HG03064 (cell line): ENCODE data around the gene MAPK14.

Source experiments
- ATAC-seq: cut with Tn5 transposase; IDR thresholded peaks from one replicate; pipeline ENCODE4 v1.9.1; 2021; ENCODE audit warnings: low read depth; ENCODE audit not compliant: unreplicated experiment

The MAPK14 gene

DNA sequence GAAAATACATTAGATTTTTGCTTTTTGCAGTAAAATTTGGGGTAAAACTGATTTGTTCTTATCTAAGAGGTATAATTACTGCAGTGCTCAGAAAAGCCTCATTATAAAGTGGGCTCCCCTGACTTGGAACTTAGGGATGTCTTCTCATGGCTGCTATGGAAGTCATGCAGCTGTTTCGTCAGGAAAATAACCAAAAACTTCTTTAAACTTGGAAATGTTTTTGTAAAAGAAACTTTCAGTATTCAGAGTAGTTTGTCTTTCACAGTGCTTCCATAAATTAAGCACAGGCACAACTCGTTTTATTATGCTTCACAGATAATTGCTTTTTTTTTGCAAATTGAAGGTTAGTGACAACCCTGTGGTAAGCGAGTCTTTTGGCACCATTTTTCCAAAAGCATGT lies 6.8 kb downstream of the MAPK14 start:
- ATAC-seq, result no peak

- no peak for ATAC-seq
Observed at GRCh38 chr6:36035225-36035624, 7.6 kb downstream of the MAPK14 start.

DNA sequence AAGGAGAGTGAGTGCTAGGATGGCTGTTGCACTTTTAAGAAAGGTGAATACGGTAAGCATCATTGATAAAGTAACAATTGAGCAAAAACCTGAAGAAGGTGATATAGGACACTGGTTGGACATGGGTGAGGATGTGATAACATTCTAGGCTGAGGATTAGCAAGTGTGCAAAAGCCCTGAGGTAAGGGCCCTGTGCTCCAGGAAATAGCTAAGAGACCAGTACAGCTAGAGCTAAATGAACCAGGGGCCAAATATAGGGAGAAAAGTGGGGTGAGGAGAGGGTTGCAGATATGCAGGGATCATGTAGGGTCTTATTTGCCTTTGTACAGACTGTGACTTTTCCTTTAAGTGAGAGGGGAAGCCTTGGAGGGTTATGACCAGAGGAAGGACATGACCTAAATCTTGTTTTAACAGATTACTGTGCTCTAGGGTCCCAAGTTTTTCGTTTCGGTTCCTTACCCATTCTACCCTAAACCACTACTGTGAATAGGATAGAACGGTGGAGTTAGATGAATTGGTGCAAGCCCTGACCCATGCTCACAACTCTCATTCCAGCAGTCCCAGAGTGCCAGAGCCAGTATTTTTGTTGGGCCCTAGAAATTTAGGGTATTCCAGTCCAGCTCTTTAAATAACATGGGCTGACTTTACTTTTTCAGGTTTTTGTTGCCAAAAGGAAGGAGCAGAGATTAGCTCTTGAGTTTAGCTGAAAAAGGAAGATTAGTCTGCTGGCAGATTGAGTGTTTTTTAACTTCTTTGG lies 10.7 kb downstream of the MAPK14 start:
- no peak for ATAC-seq

GRCh38 chr6:36039112-36039511 lies 11.5 kb downstream of the MAPK14 start:
- no peak for ATAC-seq

GRCh38 chr6:36040958-36041357 lies 13.3 kb downstream of the MAPK14 start:
- no peak for ATAC-seq

GRCh38 chr6:36042618-36043260 lies 15.1 kb downstream of the MAPK14 start:
- ATAC-seq, result no peak

- no peak for ATAC-seq
Observed at GRCh38 chr6:36049582-36049981, 22.0 kb downstream of the MAPK14 start.

- ATAC-seq, result no peak
Observed at GRCh38 chr6:36050305-36050704, 22.7 kb downstream of the MAPK14 start.

DNA sequence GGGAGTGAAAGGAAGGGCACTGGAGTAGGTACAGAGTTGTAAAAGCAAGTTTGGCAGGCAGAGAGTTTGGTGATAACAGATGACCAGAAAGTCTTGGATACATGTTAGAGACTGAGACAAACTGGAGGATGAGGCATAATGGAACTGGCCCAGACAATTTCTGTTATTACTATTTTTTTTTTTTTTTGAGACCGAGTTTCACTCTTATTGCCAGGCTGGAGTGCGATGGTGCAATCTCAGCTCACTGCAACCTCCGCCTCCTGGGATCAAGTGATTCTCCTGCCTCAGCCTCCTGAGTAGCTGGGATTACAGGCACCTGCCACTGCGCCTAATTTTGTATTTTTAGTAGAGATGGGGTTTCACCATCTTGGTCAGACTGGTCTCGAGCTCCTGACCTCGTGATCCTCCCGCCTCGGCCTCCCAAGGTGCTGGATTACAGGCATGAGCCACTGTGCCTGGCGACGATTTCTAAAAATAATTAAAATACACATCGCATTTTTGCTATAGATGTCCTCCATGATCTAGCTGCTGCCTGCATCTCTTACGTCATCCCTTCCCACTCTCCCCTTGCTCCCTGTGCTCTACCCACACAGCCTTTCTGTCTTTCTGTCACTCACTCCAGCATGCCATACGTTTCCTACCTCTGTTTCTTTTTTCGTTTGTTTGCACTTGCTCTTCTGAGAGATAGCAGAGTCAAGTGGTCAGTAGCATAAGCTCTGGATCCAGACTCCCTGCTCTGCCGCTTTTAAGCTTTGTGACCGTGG lies 23.5 kb downstream of the MAPK14 start:
- ATAC-seq, result no peak

DNA sequence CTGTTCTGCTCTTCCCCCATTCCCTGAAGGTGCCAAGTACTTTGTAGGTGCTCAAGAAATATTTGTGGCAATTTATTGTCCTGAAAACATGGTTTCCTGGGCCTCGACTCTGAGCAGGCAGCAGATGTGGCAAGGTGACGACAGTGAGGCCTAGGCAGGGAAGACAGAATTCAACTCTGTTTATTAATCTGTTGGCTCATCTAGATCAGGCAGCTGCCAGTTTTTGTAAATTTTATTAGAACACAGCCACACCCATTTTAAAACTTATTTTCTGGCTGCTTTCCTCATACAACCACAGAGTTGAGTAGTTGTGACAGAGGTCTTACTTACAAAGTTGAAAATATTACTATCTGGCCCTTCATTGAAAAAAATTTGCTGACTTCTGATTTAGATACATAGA lies 24.5 kb downstream of the MAPK14 start:
- ATAC-seq, result no peak

- ATAC-seq, result no peak
Observed at GRCh38 chr6:36053878-36054277, 26.3 kb downstream of the MAPK14 start.

DNA sequence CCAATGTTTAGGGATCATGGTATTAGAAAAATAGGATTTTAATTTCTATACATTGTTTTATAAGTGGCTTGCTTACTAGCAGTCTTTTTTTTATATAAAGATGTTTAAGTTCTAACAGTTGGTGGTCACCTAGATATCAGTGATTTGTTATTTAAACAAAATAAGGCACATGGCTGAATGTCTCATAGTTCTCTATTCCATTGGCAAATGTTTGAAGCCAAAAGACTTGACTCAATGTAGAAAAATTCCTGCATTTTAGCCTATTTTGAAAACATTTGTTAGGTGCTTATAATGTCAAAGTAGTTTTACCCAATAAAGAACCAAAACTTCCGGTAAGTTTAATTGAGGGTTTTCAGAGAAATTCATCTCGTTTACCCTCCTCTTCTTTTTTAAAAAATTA lies 26.8 kb downstream of the MAPK14 start:
- ATAC-seq, result no peak

DNA sequence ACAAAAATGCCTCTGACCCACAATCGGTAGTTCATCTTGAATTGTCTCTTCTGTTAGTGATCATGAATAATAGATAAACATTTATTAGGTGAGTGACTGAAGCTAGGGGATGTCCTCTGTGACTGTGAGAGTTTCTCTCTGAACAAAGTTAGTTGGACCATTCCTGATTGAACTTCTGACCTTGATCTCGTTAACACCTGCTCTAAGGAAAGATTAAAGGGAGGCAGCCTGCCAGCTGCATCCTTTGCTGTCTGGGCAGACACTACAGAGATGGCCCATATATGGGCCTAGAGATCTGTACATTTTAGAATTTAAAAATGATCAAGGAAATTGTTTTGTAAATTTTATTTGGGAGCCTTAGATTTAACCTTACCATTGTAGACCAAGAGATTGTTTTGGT lies 27.3 kb downstream of the MAPK14 start:
- no peak for ATAC-seq

GRCh38 chr6:36056178-36056577 lies 28.6 kb downstream of the MAPK14 start:
- ATAC-seq, result no peak

DNA sequence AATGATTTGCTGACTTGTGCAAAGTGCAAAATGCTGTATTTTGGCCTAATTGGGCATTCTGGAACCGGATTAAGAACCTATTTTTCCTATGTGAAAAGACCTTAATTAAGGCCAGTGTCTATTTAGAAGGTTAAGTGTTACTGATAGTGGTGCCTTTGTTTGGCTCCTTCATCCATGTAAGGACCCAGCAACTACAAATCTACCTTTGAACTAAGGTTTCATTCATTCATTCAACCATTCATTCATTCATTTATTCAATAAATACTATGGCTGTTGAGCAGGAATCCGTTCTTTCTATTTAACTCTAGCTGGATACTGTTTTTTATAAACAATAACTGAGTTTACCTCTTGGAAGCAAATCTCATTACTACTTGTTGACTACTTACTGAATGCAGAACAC lies 33.6 kb downstream of the MAPK14 start:
- no peak for ATAC-seq

GRCh38 chr6:36062247-36062646 lies 34.6 kb downstream of the MAPK14 start:
- ATAC-seq, result no peak

GRCh38 chr6:36063318-36064060 lies 35.9 kb downstream of the MAPK14 start:
- no peak for ATAC-seq

DNA sequence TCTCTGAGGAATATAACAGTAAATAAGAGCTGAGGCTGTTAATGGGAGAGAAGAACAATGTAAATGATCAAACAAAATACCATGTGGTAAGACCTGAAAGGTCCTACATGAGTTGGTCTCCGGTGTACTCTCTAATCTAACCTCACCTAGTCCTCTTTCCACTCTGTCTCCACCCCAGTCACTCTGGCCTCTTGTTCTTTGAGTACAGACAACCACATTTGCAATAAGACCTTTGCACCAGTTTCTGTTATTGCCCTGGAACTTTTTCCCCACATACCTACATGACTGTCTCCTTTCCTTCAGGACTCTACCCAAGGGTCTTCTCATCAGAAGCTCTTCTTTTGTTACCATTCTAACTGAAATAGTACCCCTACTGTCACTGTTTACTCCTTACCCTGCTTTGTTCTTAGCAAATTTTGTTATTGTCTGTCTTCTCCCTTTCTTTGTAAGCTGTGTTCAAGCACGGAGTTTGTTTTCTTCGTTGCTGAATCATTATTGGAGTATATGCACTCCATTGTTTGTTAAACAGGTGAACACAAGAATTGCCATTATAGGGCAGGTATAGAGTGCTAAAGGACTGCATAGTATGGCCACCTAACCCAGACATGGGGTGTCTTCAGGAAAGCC lies 37.3 kb downstream of the MAPK14 start:
- ATAC-seq, result no peak

DNA sequence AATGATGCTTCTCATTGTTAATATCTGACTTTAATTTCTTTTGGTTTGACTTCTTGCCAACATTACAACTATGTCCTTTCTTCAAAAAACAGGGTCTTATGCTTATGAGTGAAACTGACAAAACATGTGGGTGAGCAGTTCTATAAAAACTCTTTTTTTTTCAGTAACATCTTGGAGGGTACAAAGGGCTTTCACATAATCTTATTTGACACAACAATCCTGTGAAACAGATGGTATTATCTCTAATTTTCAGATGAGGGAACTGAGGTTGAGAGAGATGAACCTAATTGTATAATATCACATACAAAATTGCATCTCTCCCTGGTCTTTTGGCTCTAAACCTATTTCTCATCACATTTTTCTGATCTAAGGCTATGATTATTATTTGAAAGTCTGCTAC lies 38.3 kb downstream of the MAPK14 start:
- no peak for ATAC-seq

GRCh38 chr6:36066817-36067216 lies 39.2 kb downstream of the MAPK14 start:
- no peak for ATAC-seq
